Subcutaneous adipose tissue (tissue), 4 donors: ENCODE measurements around the gene WDR62. TPM values are rescaled to one million over a fixed set of nuclear protein-coding genes. Genes with fewer than 3 reads are reported as not detected.

ENCODE experiments used
- CTCF ChIP-seq: fragments of 450-650 bp; IDR thresholded peaks from one replicate; pipeline ENCODE4 v1.5.1; 2016; ENCODE audit warnings: low read depth, mild to moderate bottlenecking, control low read depth, antibody characterized with exemption, moderate library complexity
- total RNA-seq, 4 donors: library from RNA; depleted of rRNA; stranded (reverse); fragments of >200 nt; gene quantifications; one replicate each; pipeline ENCODE4 v1.1.0, GENCODE V29; 2016

WDR62 gene
- total RNA-seq = 1 to 10 TPM in 1 of 4 donors, under 1 TPM in 2, not detected in 1; 0.34 to 1.1 (median 0.44) TPM

GRCh38 chr19:36054733-36055686 is at the start of gene WDR62:
Gene WDR62 (plus strand): TSS chr19:36054897. CDS start chr19:36054972, 75 bp downstream.
- TF ChIP-seq CTCF = no peak

- no peak for TF ChIP-seq CTCF
These were observed 47.7 kb upstream of the WDR62 start for GRCh38 chr19:36006955-36007354.

- TF ChIP-seq CTCF = no peak
These were observed 46.2 kb upstream of the WDR62 start, which contains the start of gene SYNE4 for GRCh38 chr19:36008336-36008978. Gene SYNE4 (minus strand): TSS chr19:36008813. CDS start chr19:36008681, 132 bp downstream.

- no peak for TF ChIP-seq CTCF
These were observed 45.5 kb upstream of the WDR62 start for GRCh38 chr19:36009220-36009619.

- TF ChIP-seq CTCF = no peak
These were observed 44.9 kb upstream of the WDR62 start for GRCh38 chr19:36009633-36010379.

GRCh38 chr19:36010402-36010801 is 44.3 kb upstream of the WDR62 start:
- no peak for TF ChIP-seq CTCF
